HG02642 (cell line): Measurements from ENCODE around the gene ALDH4A1.

Experiments used
- ATAC-seq: cut with Tn5 transposase; IDR thresholded peaks from one replicate; pipeline ENCODE4 v1.9.1; 2021; ENCODE audit warnings: mild to moderate bottlenecking; ENCODE audit not compliant: unreplicated experiment, poor library complexity

Gene ALDH4A1

DNA sequence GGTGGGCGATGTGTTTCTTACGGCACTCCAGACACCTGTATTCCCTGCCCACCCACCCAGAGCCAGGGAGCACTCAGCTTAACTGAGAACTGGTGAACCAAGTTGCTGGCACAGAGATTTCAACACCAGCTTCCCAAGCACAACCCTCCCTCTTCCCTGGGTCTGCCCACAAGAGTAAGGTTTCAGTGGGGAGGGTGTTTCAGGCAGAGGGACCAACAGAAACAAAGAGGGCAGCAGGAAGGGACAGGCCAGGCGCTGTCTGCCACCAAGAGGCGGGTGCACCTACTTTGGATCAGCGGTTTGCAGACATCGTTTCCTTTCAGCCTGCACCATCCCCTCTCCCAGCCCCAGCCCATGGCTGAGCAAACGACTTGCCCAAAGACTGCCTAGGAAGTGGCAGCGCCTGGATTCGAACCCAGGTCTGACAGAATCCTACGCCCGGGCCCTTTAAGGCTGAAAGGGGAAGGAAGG, 21.9 kb upstream of the ALDH4A1 start:
- ATAC-seq, result no peak

- no peak for ATAC-seq
These were observed 21.4 kb upstream of the ALDH4A1 start for GRCh38 chr1:18923756-18924211.

GRCh38 chr1:18922848-18923755, 20.7 kb upstream of the ALDH4A1 start:
- ATAC-seq, result no peak

GRCh38 chr1:18922319-18922726, 20.0 kb upstream of the ALDH4A1 start:
- no peak for ATAC-seq

DNA sequence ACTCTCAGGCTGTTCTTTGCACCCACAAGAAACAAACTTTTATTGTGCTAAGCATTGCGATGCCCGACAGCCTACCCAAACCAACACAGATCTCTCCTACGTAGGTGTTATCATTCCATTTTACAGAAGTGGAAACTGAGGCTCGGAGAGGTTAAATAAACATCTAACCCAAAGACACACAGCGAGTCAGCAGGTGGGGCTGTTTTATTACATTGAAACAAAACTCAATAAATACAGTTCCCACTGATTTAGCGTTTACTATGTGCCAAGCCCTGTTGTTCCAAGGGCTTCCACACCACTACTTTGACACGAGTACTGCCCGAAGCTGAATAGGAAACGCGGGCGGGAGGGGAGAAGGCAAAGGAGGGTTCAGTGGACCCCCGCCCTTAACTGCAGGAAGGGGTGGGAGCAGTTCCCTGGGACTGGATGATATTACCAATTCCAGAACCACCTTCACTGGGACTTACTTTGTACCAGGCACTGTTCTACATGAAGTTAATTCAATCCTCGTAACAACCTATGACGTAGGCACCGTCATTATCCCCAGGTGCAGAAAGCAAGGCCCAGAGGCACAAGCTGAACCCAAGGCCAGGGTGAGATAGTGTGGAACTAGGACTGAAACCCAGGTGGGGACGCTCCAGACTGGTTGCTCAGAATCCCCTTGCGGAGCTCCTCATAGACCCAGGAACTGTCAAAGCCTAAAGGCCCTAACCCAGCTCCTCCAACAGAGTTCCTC, 19.3 kb upstream of the ALDH4A1 start:
- no peak for ATAC-seq

- no peak for ATAC-seq
These were observed 18.6 kb upstream of the ALDH4A1 start for GRCh38 chr1:18920931-18921330.

- ATAC-seq, result no peak
These were observed 17.6 kb upstream of the ALDH4A1 start for GRCh38 chr1:18919956-18920355.

GRCh38 chr1:18919197-18919905, 17.0 kb upstream of the ALDH4A1 start:
- ATAC-seq, result no peak

DNA sequence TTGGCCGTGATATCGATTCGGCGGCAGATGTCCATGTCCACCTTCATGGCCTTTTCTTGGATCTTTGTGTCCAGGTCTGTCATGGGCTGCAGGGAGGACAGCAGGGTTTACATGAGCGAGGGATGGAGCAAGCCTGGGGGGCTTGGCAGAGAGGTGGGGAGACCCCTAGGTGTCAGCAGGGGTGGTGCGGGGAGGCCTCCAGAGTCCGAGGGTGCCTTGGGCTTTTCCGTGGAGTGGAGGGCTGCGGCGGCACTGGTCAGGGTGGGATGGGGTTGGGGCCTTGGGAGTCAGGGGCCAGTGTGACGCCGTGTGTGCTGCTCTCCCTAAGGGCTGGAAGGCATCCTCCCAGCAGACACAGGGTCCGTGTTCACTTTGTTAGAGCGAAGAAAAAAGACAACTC, 16.1 kb upstream of the ALDH4A1 start:
- ATAC-seq, result no peak

GRCh38 chr1:18917071-18917799, 14.9 kb upstream of the ALDH4A1 start:
- no peak for ATAC-seq

DNA sequence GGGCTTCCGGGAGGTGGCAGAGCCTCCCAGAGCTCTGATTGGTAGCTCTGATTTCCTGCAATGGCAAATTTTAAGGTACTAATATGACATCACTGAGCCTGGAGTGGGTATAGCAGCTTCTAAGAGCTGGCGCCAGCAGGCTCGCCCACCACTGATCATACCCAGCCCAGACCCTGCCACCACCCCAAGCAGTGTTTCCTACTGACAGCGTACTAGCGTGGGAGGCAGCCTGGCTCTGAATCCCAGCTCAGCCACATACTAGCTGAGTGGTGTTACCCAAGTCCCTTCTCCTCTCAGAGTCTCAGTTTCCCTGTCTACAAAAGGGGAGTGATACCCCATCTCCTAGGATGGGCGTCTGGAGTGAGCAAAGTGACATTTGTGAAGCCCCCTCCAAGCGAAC, 13.0 kb upstream of the ALDH4A1 start:
- no peak for ATAC-seq

DNA sequence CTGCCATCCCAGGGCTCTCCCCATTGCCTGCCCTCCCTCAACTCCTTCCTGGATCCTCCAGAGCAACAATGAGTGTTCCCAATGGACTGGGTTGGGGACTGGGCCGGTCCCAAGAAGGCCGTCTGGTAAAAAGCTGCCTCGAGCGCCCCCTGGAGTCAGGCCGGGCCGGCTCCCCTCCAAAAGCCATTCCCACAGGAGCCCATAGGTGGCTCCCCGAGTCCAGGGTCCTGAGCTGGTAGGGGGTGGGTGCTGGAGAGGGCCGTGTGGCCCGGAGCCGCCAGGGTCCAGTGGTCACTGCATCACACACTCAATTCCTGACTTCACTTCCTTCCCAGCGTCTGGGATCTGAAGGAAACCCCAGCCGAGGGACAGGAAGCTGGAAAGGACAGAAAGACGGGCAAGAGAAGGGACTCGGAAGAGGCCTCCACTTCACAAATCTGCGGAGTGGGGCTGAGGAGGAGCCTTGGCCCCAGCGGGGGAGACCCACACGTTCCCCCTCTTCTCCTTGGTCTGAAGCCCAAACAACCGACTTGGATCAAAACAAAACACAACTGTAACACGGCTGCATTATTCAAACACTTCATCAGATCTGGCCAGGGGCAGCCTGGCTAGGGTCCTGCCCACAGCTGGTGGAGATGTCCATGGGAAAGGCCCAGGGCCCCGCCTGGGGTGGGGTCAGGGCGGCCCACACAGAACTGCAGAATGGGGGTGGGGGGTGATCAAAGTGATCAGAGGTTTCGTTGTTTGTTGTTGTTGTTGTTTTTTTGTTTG, 10.9 kb upstream of the ALDH4A1 start:
- ATAC-seq, result peak; percentile 75

GRCh38 chr1:18912550-18912949, 10.2 kb upstream of the ALDH4A1 start:
- ATAC-seq, result no peak

DNA sequence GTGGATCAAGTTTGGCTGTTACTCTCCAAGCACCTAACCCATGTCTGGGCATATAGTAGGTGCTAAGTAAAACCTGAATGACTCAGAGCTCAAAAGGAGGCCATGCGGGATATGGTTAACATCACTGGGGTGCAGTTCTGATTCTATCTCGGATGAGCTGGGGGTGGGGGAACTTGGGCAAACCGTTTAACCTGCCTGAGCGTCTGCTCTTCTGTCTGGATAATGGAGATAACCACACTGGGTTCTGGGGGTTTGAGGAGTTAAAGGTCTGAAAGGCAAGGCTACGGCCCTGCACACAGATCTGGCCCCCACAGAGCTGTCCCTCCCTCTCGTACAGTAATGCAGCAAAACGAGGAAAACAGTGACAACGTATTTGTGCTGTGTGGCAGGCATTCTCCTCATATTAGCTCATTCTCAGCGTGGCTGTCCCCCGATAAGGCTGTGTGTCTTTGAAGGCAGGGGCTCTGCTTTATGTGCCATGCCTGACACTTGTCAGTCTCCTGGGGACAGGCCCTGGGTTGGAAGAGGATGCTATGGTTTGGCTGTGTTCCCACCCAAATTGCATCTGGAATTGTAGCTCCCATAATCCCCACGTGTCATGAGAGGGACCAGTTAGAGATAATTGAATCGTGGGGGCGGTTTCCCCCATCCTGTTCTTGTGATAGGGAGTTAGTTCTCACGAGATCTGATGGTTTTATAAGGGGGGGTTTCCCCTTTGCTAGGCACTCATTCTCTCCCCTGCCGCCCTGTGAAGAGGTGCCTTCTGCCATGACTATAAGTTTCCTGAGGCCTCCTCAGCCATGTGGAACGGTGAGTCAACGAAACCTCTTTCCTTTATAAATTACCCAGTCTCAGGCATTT, 6.8 kb upstream of the ALDH4A1 start:
- ATAC-seq, result no peak

DNA sequence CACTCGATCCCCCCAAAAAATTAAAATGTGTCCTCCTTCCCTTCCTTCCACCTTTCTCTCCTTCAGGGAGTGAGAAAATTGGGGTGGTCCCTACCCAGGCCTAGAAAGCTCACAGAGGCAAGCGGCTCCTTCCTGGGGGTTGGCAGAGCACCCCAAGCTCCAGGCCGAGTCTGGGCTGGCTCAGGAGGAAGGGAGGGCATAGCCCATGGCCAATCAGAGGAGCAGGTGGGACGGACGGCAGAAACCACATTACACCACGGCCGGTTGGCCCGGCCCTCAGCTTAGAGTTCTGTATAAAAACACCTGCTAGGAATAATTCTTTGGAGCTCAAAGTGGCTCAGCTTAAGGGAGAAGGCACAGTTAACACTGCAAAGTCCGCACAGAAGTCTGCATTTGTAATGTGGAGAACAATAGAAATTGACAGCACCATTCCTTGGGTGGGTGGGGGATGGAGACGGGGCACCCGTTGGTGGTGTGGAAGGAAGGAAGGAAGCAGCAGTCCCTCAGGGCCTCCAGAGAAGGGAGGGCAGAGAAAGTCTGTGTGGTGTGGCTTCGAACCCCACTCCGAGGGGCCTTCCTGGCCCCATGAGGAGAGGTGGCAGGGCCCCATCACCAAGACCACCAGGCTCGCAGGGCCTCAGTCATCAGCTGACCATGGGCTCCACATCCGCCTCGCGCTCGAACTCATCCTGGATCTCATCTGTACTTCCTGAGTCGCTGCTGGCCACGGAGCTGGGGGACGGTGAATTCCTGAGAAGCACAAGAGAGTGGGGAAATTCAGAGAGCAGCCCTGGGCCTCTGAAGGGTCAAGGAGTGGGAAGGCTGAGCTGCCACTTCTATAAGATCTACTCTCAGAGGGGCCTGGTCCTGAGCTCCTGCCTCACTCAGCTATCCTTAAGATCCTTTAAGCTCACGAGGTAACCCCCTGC, 5.8 kb upstream of the ALDH4A1 start:
- ATAC-seq, result no peak

GRCh38 chr1:18907021-18907916, 4.9 kb upstream of the ALDH4A1 start:
- no peak for ATAC-seq
